ENCODE results near the gene VPS18.

- TF ChIP-seq, protein P1, sequence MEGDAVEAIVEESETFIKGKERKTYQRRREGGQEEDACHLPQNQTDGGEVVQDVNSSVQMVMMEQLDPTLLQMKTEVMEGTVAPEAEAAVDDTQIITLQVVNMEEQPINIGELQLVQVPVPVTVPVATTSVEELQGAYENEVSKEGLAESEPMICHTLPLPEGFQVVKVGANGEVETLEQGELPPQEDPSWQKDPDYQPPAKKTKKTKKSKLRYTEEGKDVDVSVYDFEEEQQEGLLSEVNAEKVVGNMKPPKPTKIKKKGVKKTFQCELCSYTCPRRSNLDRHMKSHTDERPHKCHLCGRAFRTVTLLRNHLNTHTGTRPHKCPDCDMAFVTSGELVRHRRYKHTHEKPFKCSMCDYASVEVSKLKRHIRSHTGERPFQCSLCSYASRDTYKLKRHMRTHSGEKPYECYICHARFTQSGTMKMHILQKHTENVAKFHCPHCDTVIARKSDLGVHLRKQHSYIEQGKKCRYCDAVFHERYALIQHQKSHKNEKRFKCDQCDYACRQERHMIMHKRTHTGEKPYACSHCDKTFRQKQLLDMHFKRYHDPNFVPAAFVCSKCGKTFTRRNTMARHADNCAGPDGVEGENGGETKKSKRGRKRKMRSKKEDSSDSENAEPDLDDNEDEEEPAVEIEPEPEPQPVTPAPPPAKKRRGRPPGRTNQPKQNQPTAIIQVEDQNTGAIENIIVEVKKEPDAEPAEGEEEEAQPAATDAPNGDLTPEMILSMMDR (IDR thresholded peaks at IDR 0.05) = no peak
- no peak for TF ChIP-seq EZH2 (IDR thresholded peaks at IDR 0.05; ENCODE audit: borderline replicate concordance, insufficient read depth, low read depth, low read length, poor library complexity, severe bottlenecking)
Observed at GRCh38 chr15:40931300-40932142, 37.3 kb downstream of the VPS18 start.

All from B cell (primary cell).